Measurements from ENCODE around the gene EMX1. TPM values are rescaled to one million over a fixed set of nuclear protein-coding genes. Genes with fewer than 3 reads are reported as not detected.
A peak's percentile ranks its signal among the peaks of the same experiment; 100 is the strongest.

The EMX1 gene
- total RNA-seq, 1 experiment from 2014 or later, result not detected

DNA sequence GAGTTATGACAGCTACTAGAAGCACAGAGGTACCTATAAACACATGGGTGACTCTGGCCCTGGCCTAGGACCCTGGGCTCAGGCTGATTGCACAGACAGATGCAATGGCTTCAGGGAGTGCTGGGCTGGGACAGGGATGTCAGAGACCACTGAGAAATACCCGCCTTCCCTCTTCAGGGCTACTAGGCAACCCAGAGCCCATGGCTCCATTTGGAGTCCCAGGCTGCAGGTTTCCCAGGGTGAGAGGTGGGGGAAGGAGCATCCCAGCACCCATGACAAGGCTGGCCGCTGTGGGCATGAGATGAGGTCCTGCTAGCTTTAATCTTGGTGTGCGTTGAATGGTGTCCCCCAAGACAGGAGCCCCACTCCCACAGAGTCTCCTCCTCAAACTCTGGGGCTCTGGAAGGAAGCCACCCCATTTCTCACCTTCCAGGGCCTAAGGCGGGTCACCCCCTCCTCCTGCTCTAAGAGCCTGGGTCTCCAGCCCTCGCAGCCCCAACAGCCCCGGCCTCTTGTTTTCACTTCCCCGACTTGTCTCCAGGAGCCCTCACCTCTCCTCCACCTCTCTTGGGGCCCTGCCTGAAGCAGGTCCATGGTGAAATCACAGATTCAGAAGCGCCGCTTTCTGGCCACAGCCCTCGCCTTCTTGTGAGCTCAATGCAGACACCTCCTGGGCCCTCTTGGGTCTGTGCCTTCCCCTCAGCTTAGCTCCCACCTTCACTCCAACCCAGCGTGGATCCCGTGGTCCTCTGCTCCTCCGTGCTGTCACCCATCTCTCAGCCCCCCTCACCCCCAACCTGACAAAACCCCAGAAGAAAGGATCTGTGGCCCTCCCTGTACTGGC lies 41.4 kb downstream of the EMX1 start:
- no peak for DNase-seq (ENCODE audit: low read depth)

DNA sequence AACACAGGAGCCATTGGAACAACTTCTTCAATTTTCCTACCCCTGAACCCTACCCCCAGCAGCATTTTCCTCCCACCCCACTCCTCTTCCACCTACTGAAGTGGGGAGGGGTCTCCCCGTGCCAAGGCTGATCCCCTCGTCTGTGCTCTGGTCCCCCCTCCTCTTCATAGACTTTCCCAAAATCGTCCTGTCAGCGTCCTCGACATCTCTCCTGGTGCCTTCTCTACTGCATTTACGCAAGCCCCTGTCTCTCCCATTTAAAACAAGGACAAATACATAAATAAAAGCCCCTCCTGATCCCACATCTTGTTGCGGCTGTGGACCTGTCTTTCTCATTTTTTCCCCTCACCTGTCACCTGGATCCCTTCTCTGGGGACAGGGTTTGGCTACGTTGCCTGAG lies 42.2 kb downstream of the EMX1 start:
- DNase-seq (ENCODE audit: low read depth), result no peak

DNA sequence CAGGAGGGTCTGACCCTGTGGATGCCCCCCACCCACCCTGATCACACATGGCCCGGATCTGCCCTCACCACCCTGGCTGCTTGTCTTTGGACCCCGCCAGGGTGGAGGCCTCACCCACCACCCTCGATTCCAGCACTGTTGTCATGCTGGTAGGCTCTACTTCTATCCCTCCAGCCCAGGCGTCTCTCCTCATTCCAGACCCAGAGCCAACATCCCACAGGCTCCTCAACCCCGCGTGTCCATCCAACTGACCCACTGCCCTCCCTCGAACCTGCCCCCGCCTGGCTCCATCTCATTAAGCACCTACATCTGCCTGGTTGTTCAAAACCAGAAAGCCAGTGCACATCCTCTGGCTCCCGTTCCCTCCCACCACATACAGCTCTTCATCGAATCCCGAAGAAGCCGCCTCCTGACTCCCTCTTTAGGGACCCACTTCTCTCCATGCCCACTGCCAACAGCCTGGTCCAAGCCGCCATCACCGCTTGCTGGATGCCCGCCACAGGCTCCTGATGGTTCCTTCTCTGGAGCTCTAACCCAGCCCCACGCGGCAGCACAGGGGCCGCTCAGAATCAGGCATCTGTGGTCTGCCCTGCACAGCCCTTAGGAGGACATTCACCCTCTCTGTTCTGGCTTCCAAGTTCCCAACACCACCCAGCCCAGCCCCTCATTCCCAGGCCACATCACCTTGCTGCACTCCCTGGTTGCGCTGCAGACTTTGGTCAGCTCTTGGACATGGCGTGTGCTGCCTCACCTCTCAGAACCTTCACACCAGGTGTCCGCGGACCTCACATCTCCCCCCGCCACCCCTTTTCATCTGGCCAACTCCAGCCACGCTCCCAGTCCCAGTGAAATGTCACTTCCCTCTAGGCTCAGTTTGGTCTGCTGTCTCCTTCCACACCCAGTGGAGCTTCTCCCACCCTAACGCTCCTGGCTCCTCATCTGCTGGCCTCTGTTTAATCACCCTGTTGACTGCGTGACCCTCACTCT lies 43.0 kb downstream of the EMX1 start:
- no peak for DNase-seq (ENCODE audit: low read depth)

DNA sequence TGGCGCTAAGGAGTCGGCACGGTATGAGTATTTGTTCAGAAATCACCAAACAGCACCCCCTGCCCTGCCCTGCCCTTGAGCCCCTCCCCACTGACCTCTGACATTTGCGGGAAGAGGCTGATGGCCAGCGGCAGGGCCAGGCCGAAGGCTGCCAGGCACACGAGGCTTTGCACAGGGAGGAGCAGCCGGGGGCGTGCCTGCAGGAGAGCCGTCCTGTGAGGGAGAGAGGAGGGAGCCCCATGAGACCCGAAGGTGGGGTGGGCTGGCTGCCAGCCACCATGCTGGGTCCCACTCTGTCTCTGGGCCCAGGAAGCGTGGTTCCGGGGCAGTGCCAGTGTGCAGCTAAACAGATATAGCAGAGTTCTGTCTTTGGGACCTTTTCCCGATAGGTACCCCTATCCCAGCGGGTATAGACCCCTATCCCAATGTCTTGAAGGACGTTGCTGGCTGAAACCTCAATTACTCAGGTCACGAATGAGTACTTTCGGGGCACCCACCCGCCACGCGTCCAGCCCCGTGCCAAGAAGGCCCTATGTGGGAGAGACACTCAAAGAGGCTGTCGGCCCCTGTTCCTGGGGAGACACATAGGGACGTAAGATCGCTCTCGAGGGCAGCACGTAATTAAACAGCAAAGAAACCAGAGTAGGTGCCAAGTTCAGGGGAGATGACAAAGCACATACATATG lies 43.9 kb downstream of the EMX1 start:
- DNase-seq (ENCODE audit: low read depth), result no peak

DNA sequence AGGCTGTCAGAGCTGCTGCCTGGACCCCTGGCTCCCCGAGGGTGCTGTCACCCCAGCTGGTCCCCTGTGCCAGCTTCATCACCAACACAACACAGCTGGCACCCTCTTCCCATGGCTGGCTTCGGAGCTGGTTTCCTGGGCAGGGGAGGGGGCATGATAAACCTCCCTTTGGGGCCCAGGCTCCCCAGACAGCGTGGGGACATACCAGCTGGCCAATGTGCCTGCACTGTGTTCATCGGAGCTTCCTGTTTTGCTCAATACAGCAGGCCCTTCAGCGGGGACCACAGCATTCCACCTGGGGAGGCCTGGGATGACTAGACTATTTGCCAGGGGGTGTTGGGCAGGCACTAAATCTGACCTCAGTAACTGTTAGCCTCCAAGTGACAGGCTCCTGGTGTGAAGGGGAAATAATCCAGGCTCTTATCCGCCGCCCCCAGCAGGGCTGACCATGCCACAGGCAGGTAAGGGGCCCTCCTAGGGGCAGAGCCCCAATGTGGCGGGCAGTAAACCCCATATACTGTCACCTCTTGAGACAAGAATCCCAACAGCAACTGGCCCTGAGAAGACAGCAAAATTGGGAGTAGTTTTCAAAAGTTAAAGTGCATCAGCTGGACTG lies 44.6 kb downstream of the EMX1 start:
- DNase-seq (ENCODE audit: low read depth), result no peak

DNA sequence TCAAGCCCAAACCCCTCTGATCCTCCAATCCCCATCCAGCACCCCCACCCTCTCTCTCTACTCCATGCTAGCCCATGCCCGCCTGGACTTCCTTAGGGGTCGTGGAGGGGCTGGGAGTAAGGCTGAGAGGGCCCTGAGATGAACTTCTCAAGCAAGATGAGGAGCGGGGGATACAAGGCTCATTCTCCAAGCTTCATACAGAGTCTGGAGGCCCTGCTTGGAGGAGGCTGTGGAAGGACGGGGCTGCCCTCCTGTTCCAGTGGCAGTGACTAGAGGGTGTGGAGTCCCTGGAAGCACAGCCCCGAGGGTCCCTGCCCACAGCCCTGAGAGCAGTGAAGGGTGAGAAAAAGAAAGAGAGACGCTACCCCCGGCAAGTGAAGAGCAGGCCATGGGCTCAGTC lies 45.6 kb downstream of the EMX1 start:
- no peak for DNase-seq (ENCODE audit: low read depth)

DNA sequence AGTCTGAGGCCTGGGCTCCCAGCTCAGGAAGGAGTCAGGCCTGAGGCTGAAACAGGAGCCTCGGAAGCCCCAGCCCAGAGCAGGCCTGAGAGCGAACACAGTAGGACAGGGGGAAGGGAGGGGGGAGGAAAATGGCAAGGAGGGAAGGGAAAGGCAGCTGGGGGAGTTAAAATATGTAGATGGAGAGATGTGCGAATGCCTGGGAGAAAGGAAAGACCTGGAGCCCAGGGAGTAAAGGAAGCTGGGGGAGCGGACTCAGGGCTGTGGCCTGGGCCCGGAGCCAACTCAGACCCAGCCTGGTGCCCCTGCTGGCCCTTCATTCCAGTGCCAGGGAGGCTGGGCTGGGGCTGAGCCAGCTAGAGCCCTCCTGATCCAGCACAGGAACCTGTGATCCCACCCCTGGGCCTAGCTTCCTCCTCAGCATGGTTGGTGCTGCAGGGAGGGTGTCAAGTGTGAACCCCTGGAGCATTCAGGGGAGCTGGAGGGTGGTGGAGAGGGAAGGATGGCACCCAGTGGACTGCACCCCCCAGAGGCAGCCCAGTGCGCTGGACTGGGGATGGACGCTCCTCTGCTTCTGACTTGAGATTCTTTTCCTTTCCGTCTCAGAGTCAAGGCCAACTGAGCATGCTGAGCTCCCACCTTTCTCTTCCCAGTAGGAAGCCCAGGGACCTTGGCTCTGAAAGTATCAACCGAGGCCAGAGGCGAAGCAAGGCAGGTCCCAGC lies 46.3 kb downstream of the EMX1 start:
- DNase-seq (ENCODE audit: low read depth), result no peak

DNA sequence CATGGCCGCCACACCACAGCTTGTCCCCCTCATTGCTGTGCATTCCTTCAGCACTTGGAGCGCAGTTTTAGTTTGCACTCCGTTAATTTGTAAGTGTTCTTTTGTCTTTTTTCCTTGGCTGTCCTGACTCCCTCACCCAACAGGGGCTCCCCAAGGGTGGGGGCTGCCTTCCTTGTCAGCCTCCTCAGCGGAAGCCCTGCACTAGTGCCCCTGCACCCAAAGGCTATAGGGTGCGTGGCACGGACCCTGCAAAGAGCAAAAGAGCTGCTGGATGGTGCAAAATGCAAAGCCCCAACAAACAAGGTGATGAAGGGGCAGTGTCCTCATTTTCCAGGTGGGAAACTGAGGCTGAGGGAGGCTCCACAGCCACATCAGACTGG lies 46.8 kb downstream of the EMX1 start:
- no peak for DNase-seq (ENCODE audit: low read depth)

DNA sequence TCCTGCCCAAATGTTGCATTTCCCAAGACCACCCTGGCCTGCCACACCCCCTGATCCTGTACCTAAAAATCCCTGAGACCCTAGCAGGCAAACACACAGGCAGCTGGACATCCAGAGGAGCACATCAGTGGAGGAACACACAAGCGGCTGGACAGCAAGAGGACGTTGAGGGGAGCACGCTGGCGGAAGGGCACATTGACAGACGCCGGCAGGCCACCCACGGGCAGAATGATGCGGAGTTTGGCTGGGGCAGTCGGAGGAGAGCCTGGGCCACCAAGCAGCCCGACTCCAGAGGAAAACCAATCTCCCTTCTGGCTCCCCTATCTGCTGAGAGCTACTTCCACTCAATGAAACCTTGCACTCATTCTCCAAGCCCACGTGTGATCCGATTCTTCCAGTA lies 47.7 kb downstream of the EMX1 start:
- no peak for DNase-seq (ENCODE audit: low read depth)

DNA sequence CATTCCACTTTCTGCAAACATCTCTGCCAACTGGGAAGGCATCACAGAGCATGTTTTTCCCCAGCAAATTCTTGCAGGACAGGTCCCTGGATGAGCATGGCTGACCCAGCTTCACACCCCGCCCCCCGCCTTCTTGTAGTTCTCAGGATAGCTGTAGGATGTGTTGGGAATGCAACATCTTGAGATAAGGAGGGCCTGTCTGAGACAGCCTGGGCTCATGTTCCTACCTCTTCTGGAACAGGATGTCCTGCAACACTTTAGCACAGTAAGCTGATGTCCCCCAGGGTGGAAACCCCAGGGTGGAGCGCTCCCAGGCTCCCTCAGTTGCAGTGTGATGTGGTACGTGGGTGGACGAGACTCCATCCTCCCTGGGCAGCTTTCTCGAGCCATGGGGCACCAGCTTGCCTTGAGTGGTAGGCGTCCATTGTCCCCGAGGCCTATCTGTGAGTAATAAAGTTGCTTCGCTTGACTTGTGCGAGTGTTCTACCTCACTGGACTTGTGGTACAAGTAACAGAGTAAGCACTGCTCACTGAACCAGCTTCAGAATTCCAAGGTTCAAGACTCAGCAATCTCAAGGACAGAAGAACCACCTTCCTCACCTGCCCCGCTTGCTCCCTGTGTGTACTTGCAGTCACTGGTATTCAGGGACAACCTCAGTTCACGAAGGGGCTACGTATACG lies 48.6 kb downstream of the EMX1 start:
- DNase-seq (ENCODE audit: low read depth), result no peak

DNA sequence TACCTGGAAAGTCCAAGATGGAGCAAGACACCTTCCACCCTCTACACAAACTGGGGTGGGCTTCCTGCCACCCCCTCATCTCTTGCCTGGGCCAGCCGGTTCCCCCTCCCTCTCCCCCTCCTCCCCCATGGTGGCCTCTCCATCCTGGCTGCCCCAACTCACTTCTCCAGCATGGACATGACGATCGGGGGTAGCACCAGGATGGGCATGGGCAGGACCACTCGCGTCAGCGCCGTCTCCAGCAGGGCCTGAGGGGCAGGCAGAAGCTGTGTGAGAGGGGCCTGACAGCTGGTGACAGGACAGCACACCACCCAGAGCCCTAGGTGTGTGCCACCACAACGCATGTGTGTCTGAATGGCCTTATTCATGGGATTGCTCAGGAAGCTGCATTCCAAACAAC lies 51.0 kb downstream of the EMX1 start:
- DNase-seq (ENCODE audit: low read depth), result no peak

DNA sequence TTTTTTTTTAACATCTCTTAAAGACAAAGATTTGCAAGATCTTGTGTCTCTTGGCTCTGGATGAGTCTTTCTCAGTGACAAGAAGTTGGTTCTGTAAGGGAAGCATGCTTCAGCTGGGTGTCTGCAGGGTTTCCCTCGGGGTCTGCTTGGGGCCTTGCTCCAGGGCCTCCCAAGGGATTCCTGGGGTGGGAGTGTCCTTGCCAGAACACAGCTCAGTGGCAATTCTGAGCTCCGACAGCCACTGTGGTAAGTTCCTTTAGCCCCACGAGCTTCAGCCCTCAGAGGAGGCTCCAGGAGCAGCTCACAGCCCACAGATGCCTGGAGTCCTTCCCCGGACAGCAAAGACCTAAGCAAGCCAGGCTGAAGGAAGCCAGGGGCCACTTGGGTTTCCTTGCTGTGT lies 52.4 kb downstream of the EMX1 start:
- no peak for DNase-seq (ENCODE audit: low read depth)

DNA sequence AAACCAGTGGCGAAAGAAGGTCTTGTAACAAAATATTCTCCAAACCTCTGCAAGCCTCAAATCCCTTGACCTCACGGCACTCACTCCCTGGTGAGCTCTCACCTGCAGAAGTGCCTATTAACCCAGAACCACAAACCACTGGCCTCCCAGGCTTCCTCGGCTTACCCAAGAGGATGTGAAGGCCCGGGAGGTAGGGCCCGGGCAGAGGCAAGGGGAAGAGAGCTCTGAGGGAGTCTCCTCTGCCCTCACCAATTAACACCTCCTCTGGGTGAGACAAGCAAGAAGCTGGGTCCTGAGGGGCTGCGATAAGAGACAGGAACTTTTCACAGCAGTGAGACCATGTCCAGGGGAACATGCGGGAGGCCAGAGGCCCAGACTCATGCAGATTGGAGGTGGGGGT lies 53.7 kb downstream of the EMX1 start:
- no peak for DNase-seq (ENCODE audit: low read depth)

DNA sequence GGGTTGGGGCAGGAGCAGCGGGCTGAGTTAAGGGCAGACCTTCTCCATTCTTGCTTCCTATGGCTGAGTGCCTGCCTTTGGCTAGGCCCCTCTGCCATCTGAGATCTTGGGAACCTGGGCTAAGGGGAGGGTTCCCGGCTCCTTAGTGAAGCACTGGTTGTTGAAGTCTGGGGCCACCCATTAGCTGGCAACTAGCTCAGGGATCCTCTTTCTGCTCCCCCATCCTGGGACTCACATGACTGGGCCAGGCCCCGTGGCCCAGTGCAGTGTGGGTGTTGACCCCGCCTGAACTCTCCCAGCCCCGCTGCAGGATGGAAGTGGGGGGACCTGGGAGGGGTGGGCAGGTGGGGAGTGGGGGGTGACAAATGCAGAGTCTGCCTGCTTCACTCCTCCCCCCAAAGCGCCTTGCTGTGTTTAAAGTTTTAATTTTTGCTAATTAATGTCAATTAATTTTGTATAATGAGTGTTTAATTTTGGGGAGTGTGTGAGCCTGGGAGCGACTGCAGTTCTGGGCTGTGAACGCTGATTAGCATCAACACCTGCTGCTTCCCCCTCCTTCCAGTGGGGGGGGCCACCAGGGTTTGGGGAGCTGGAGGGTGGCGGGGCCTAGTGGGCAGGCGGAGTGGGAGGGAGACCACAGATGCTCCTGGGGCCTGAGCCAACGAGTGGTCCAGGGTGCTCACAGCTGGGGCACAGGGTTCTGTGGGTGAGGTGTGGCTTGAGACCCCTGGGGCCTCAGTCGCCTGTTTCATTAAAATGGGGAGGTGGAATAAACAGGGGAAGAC lies 55.2 kb downstream of the EMX1 start:
- DNase-seq (ENCODE audit: low read depth), result no peak

DNA sequence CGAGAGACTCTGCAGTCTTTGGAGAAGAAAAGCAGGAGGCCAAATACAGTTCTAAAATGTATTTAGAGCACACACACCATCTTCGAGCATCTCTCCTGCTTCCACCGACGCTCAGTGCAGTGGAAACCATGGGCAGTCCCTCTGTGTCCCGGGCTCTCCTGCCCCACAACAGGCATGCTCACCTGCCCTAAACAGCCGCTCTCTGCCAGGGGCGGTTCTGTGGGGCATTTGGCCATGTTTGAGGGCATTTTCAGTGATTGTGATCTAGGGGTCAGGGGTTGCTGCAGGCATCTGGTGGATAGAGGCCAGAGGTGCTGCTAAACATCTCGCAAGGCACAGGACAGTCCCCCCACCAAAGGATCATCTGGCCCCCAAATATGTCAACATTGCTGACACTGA lies 55.8 kb downstream of the EMX1 start:
- no peak for DNase-seq (ENCODE audit: low read depth)

DNA sequence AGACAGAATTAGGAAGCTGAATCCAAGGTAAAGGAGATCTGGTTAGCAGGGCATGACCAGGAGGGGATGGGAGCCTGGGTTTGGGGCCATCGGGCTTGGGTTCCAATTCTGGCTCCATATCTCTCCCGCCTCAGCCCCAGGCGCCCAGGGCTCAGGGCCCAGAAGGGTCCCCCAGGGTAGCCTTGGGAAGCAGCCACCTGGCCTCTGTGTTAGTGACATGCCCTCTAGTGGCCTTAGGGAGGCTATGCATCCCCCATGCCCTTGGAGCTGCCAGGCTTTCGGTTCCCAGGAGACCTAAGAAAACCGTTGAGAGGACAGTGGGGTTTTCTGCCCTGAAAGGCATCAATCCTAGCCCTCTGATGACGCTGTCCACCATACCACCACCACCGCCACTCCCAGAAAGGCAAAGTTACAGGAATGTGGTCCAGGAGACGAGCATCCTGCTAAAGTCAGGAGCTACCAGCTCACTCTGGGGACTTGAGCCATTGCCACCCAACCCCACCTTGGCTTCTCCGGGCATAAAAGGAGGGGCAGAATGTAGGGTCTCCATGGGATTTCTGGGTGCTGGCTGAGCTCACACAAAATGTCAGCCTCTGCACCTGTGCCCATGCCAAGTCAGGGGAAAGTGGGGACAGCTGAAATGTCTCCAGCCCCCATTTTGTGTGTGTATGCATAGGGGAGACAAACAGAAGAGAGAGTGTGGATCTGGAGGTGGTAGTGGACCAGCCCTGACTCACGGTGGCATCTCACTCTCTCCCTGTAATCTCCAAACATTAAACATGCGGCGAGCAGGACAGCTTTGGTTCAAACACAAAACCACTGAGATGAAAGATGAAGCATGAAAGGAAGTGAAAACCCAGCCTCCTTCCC lies 56.5 kb downstream of the EMX1 start:
- DNase-seq (ENCODE audit: low read depth), result peak; percentile 41

DNA sequence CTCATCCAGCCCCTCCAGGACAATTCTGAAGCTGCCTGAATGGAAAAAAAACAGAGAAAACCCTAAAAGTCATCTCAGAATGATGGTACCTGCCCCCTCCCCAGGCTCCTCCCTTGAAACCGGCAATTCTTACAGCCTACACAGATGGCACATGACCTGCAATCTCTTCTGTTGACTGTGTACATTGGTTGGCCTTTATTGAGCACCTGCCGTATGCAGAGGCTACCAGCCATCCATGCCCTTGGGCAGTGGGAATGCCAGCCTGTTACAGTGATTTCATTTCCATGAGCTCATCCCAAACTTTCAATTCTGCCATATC lies 57.1 kb downstream of the EMX1 start:
- no peak for DNase-seq (ENCODE audit: low read depth)

DNA sequence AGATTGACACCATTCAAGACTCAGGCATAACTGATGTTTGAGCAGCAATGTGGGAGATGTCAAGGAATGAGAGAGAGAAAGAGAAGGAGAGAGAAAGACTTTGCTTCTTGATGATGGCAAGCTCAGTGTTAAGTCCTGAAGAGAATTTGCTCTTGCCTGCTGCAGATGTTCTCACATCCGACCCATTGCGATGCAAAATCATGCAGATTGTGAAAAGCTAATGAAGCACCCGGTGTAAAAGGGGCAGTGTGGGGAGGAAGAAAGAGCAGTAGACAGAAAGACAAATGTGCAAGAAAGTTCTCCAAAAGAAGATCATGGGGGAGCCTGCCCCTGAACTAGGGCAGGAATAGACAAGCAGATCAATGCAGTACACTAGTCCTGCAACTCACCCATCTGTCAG lies 57.7 kb downstream of the EMX1 start:
- no peak for DNase-seq (ENCODE audit: low read depth)

DNA sequence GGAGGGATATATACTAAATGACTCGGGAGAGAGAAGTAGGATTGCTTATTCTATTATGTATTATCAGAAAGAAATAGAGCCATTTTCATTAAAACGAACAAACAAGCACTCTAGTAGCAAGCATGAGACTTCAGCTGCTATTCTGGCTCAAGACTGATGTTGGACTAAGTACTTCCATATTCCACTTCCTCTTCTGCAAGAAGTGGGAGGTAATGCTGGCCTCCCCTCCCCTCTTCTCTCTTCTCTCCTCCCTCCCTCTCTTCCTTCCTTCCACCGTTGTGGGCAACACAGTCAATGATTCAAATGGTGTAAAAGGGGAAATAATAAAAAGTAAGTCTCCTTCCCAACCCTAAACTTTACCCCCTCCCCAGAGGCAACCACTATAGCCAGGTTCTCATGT lies 62.6 kb downstream of the EMX1 start:
- DNase-seq (ENCODE audit: low read depth), result no peak
